HG03520 (cell line): ENCODE results near the gene SLC66A2.

Source experiments
- ATAC-seq: cut with Tn5 transposase; IDR thresholded peaks from one replicate; pipeline ENCODE4 v1.9.1; 2021; ENCODE audit warnings: mild to moderate bottlenecking, moderate library complexity; ENCODE audit not compliant: unreplicated experiment

The SLC66A2 gene

DNA sequence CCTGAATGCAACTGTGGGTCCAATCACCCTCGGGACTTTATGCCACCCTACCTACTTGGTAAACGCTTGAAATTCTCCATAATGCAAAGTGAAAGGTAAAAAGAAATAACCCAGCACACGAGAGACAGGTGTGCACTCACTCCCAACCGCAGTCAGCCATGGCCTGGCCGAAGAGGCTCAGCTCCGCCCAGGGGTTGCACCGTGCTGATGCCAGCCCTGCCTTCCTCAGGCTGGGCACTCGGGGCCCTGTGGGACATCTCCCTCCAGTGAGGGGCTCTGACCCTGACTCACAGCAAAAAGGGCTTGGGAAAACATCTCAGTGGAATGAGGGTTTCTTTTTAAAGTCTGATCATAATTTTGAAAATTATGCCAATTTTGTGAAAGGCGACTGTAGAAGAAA is 13.3 kb downstream of the SLC66A2 start:
- ATAC-seq, result no peak

DNA sequence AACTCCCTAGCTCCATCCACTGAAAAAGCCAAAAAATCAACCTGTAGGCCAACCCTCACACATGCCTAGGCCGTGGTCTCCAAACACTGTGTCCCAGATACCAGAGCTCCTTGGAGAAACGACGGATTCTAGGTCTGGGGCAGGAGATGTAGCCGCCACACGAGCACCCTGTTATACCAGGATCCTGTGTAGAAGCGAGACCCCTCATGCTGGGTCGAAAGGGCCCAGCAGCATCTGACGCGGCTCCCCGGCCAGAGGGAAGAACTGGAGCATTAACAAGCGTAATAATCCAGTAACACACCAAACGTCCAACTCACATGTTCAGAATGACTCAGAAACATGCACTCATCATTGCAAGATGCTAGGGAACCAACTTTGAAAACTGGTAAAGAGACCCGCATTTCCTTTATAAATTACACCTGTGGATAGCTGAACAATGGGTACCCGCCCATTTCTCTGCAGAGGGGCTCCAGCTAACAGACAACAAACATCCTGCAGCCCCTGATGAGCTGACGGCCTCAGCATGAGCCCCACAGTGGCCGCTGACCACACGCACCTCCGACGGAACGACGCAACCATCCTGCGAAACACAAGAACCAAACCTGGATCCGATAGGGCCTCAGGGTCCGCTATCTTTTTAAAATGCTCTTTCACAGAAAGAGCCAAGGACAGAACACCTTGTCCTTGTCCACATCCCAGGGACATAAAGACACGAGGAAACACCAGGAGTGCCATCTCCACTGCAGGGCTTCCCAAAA is 14.2 kb downstream of the SLC66A2 start:
- no peak for ATAC-seq

DNA sequence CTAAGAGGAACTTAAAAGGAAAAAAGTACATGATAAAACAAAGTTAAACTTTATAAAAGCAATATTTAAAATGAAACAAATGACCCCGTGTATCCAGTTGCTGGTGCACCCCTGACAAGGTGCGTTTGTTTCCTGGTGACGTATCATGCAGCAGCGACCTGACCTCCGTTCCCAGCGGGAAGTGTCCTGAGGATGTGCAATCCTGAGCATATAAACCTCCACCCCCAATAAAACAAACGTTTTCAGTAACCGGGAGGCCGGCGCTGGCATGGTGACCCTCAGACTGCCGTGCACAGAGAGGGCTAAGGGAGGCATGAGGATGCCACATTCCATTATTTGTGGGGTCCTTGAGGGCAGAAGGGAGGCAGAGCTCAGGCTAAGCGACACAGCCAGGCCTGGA is 14.8 kb downstream of the SLC66A2 start:
- ATAC-seq, result no peak

DNA sequence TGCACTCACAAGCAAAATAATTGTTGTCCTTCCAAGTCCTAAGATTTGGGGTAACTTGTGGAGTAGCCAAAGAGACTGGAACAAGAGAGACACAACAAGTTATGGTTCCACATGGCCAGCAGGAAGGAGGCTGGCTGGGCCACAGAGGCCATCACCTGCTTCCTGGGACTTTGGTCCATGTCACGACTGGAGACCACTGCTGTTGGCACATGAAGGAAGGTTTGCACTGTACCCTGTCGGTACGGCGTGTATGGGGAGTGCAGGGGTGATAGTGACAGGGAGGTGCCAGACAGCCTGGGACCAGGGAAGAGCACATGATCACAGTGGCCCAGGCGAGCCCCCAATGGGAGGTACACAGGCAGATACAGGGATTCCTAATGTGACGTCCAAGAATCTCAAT is 15.5 kb downstream of the SLC66A2 start:
- ATAC-seq, result no peak

DNA sequence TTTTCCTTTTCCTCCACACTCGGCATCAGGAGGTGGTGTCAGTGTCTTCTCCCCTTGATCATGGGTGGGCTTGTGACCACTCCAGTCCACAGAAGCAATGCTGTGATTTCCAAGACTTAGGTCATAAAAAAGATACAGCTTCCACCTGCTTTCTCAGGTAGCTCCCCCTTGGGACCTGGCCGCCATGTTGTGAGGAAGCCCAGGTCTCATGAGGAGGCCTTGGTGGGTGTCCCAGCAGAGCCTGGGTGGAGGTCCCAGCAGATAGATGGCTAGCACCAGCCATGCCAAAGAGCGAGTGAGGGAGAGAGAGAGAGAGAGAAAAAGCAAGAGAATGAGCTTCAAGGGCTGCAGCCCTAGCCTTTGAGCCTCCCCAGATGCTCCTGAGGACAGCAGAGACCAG is 16.0 kb downstream of the SLC66A2 start:
- no peak for ATAC-seq

DNA sequence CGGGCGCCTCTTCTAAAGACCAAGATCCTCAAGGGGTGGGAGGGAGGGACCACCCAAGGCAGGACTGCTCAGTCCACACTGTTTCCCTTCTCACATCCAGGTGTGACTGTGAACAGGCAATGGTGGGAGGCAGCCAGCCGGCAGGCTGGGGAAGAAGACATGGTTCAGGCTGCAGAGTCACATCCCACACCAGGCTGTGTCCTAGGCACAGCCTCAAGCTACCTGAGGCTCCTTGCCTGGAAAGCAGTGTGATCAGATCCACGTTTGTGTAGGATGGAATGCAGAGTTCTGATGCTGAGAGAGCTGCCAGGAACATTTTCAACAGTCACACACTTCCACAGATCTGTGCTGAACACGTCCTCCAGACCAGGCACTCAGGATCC is 16.4 kb downstream of the SLC66A2 start:
- ATAC-seq, result no peak

DNA sequence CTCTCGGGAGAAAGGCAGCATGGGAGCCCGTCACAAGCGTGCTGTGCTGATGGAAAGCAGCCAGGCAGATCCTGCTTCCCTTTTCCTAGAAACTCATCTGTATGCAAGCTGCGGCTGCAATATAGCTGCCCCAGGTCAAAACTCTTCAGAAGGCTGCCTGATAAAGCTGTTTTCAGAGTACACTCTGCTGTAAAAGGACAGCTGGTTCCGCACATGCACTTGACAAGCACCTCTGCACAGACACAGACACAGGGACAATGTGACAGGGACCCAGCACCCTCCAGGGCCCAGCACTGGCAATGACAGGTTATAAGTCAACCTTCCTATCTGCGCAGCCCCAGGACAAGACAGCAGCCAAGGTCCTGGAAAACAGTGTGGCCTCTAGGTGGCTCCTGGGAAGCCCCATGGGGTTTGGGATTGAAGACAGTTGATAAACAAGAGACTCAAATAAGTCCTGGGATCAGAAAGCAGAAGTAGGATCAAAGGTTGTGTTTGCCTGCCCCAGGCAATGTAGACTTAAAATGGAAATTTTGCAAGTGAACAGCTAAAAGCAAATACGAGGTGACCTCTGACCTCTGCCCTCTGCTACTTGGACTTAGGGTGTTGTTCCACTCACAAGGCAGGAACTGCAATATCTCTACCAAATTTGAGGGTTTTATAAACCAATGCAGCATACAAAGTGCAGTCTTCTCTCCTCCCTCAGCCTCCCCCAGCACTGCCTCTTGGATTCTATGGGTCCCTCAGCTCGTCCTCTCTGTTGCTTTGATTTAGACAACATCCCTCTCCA is 16.9 kb downstream of the SLC66A2 start:
- ATAC-seq, result no peak

DNA sequence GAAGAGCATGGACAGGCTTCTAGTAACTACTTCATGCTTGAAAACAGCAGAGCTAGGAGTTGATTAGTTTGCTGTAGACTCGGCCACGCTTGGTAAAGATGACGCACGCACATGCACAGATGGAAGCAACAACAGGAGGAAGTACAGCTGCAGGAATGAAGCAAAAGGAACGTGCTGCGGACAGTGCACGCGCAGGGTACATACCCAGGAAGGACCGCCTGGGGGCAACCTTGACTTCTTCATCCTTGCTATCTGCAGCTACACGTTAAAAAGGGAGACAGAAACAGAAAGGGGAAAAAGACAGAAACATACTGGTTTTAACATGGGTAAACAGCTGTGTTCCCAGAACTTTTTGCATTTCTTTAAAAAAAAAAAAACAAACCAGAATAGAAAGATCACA is 17.7 kb downstream of the SLC66A2 start:
- ATAC-seq, result no peak

DNA sequence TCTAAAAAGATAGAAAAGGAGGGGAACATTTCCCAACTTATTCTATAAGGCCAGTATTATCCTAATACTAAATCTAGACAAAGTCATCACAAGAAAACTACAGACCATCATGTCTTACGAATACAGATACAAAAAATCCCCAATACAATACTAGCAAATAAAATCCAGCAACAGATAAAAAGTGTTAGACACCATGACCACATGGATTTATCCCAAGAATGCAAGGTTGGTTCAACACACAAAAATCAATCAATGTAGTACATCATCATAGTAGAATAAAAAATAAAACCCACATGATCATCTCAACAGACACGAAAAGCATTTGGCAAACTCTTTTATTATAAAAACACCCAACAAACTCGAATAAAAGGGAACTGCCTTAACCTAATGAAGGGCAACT is 18.5 kb downstream of the SLC66A2 start:
- no peak for ATAC-seq

DNA sequence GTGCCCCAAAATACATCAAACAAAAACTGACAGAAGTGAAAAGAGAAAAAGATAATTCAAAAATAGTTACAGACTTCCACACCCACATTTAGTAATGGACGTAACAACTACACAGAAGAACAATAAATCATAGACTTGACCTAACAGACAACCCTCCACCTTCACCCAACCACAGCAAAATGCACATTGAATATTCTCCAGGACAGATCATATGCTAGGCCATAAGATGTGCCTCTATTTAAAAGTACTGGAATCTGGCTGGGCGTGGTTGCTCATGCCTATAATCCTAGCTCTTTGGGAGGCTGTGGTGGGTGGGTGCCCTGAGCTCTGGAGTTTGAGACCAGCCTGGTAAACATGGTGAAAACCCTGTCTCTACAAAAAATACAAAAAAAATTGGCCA is 20.0 kb downstream of the SLC66A2 start:
- no peak for ATAC-seq

DNA sequence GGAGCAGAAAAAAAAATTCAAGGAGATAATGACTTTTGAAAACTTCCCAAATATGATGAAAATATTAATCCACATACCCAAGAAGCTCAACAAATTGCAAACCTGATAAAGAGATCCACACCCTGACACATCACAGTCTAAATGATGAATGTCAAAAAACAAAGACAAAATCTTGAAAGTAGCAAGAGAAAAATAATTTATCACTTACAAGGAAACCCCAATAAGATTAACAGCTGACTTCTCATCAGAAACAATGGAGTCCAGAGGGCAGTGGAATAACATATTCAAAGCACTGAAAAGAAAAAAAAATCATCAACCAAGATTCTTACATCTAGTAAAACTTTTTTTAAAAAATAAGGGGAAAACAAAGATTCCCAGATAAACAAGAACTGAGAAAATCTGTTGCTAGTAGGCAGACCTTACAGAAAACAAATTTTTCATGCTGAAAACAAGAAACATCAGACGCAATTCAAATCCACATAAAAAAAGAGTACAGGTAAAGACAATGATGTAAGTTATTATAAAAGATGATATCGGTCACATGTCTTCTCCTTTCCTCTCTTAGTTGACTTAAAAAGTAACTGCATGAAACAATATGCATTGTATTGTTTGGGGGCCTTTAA is 21.3 kb downstream of the SLC66A2 start:
- no peak for ATAC-seq

DNA sequence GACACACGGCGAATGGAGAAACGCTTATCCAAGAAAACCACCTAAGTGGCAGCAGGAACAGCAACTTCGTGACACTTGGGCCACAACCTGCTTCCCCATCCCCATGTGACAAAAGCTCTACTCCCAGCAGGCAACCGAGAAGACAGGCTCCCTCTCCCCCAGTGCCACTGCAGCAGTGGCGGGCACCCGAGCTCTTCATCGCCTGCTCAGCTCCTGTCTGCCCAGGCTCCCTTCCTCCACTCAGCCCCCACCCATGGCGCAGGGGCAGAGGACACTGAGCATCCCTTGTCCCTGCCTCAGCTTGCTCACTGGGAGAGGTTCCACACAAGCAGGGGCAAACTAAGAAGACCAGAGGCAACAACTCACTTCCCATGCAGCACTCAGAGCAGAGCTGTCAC is 22.9 kb downstream of the SLC66A2 start:
- no peak for ATAC-seq

DNA sequence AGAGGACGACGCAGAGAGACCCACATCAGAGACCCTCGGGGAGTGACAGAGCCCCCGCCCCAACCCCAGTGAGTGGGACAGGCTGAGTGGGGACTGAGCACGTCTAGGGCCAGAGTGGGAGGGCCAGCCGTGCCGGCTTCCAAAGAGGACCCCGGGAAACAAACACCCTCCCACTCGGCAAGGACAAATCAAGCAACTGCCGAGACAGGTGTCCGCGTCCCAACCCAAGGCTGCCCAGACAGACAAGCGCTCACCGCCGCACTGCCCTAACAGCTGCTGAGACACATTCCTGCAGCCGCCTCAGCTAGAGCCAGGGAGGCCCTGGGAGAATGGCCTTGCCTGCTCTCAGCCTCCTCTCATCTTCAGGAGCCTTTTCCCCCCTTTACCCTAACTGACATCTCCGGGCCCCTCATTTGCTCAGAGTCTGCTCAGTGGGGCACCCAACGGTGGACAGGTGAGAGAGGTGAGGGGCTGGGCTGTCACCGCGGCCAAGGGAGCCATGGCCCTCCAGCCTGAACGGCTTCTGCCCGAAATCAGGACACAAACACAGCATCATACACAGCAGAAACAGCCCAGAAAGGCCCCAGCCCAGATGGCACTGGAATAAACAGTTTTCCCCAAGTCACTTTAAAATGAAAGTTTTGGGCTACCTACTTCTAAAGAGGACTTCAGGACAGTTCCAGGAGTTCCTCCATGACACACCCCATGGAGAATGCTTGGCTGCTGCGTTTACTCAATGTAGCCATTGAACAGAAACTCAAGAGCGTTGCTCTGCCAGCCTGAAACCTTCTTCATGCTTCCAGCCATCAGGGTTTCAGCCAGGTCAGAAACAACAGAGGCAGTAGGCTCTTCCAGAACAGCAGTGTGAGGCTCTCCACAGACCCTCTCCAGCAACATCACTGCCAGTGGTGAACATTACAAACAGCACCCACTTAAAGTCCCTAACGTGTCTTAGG is 23.6 kb downstream of the SLC66A2 start:
- ATAC-seq, result no peak

DNA sequence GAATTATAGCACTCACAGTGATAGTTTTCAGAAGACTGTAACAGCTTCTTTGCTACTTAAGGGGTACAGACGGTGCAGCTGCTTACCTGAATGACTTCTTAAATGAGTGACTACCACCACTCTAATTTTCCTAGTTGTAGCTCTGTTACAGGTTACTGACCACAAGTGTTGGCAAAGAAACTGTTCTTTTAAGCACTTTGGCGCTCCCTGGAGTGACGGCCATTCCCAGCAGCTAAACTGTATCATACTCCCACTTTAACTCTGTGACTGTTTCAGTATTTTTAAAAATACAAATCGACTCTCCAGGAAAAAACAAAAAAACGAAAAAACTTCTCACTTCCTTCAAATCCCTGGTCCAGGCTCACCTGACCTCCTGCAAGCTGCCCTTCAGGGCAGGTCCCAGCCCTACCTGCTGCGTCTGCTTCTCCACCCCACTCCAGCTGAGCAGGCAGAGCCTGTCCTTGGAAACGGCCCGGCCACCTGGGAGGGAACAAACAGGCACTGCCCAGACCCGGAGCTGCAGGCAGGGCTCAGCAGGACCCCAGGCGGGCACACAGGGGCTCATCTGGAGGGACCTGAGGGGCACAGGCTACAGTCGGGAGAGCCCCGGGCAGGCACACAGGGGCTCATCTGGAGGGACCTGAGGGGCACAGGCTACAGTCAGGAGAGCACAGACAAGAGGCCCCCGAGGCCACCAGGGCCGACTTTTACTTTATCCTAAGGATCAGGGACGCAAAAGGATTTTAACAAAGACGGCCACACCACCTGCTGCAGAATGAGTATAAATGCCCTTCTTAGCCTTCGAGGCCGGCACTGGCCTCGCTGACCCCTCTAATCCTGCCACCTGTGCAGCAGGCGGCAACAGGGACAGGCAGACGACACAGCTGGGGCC is 24.5 kb downstream of the SLC66A2 start:
- ATAC-seq, result no peak

DNA sequence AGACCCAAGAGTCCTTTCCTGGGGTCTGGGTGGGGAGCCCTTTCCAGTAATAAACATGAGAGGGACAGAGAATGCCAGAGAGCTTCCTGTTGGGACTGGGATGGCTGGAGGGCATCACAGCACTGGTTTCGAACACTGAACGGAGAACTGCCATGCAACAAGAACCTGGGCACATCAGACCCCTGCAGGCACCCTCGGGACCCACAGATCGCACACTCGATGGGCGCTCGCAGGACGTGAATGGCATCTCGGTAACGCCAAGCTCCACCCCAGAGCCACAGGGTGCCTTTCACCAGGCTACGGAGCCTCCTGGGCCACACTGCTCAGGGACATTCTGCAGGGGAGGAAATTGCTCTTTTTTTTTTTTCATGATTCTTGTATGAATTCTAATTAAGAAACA is 25.1 kb downstream of the SLC66A2 start:
- ATAC-seq, result no peak

DNA sequence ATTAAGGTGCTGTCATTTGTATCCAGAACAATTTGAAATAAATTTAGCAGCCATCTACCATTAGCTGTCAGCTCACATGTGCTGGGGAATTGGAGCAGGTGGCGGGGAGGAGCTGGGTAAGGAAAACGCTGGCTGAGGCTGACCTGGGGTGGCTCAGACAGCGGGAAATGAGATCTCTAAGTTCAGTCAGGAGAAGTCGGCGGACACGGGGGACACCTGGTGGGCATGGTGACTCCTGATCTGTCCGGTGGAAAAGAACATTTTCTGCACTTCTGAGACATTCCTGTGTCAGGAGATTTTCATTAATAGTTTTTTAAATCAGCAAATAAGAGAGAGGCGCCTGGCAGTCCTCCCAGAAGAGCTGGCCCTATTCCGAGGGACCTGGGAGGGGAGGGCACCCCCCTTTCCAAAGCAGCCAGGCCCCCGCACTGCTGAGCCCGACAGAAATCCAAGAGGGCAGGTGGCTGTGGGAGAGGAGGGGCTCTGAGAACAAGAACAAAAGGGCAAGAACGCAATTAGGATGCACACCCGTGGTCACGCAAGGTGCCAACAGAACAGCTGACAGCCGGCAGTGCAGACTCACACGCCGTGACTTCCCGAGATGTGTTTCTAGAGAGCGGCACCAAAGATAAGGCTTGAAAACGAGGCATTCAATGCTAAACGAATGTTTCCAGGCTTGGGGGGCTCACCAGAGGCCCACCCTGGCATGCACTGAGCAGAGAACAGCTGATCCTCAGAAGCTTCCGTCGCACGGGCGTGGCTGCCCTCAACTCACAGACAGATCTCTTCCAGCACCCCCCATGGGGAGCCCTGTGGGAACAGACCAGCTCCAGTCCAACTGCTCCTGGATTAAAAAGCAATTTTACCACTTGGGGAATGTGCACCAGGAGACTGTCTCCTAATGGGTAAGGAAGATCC is 26.4 kb downstream of the SLC66A2 start:
- no peak for ATAC-seq

DNA sequence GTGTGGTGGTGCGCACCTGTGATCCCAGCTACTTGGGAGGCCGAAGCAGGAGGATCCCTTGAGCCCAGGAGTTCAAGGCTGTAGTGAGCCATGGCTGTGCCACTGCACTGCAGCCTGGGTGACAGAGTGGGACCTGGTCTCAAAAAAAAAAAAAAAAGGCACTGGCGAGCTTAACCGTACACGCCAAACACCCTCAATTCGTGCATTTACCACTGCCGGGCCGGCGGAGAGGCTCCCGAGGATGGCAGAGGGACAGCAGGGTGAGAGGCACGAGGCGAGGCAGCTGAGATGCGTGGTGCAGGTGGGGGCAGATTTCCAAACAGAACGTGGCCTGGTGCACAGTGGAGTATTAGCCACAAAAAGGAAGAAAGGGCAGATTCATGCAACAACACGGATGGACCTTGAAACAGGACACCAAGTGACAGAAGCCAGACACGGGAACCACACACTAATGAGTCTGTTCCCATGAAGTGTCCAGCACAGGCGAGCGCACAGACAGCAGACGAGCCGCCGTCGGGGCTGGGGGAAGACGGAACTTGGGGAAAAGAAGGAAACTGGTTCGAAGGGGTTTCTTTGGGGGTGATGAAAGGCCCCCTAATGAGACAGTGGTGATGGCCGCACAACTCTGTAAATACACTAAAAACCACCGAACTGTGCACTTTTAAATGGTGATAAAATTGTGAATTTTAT is 27.4 kb downstream of the SLC66A2 start:
- ATAC-seq, result no peak

DNA sequence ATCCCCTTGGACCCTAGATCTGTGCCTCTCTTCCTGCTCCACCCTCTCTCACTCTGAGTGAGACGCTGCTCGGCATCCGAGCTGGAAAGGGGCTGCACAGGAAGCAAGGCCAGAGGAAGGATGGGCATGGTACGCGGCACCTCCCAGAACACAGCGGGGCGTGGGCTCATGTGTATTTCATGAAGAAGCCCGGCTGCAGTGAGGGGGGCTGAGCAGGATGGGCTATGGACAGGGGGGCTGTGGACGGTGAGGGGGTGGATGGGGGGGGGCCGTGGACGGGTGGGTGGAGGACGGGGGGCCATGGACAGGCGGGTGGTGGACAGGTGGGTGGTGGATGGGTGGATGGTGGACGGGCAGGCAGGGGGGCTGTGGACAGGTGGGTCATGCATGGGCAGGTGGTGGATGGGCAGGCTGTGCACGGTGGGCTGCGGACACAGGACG is 28.5 kb downstream of the SLC66A2 start:
- ATAC-seq, result no peak
